ENCODE measurements around the gene CPD. TPM values are rescaled to one million over a fixed set of nuclear protein-coding genes. Genes with fewer than 3 reads are reported as not detected.
"Not testable (repeated sequence)": the region's sequence is repeated elsewhere in the genome, so short reads cannot be mapped to it uniquely, and the experiment has no call there.

CPD gene
- total RNA-seq, 5 donors from 2014 or later (not counting 1 experiment from before 2014, with no cell fraction given): 18.7 to 38.0 (median 24.1) TPM

DNA sequence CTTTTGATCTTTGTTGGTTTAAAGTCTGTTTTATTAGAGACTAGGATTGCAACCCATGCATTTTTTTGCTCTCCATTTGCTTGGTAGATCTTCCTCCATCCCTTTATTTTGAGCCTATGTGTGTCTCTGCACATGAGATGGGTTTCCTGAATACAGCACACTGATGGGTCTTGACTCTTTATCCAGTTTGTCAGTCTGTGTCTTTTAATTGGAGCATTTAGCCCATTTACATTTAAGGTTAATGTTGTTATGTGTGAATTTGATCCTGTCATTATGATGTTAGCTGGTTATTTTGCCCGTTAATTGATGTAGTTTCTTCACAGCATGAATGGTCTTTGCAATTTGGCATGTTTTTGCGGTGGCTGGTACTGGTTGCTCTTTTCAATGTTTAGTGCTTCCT lies 31.9 kb downstream of the CPD start:
- H3K9me3 ChIP-seq; H3K4me1 ChIP-seq (ENCODE audit: control insufficient read depth in 1 of 2, extremely low read depth in 1 of 2, insufficient read depth in 2 of 2, low read length in 2 of 2); POLR2A ChIA-PET; H3K27me3 ChIP-seq (replicated peaks in 1 of 2; ENCODE audit: control insufficient read depth in 2 of 2, extremely low read depth in 1 of 2, insufficient read depth in 2 of 2, low read length in 1 of 2); H3K4me3 ChIP-seq (ENCODE audit: control insufficient read depth in 1 of 2, extremely low read depth in 1 of 2, low read length in 1 of 2); ATAC-seq (replicated peaks in 1 of 4); H3K36me3 ChIP-seq (ENCODE audit: control insufficient read depth in 2 of 2, extremely low read depth in 1 of 2, insufficient read depth in 1 of 2, low read length in 1 of 2); CTCF ChIA-PET; H3K4me3 Mint-ChIP-seq; DNase-seq; H3K9me3 Mint-ChIP-seq; H3K27ac Mint-ChIP-seq; H3K27me3 Mint-ChIP-seq; H3K27ac ChIP-seq (ENCODE audit: low read length): not testable (repeated sequence)
- Mint-ChIP-seq H3K36me3 (peaks cover 27% of the 10 kb centered on the region), H3K4me1 (peaks cover 33 to 48% (median 36%) of the 10 kb centered on the region in 3 donors)
- no CpG with 5 or more reads among the region's 2 CpGs for WGBS (ENCODE audit: insufficient coverage)

- DNase-seq; H3K27me3 Mint-ChIP-seq; H3K9me3 Mint-ChIP-seq; H3K9me3 ChIP-seq; H3K27ac ChIP-seq (ENCODE audit: low read length); H3K36me3 ChIP-seq (ENCODE audit: control insufficient read depth in 2 of 2, extremely low read depth in 1 of 2, insufficient read depth in 1 of 2, low read length in 1 of 2); H3K27ac Mint-ChIP-seq; H3K4me3 Mint-ChIP-seq; ATAC-seq (replicated peaks in 1 of 4); H3K27me3 ChIP-seq (replicated peaks in 1 of 2; ENCODE audit: control insufficient read depth in 2 of 2, extremely low read depth in 1 of 2, insufficient read depth in 2 of 2, low read length in 1 of 2); H3K4me3 ChIP-seq (ENCODE audit: control insufficient read depth in 1 of 2, extremely low read depth in 1 of 2, low read length in 1 of 2); POLR2A ChIA-PET; CTCF ChIA-PET; H3K4me1 ChIP-seq (ENCODE audit: control insufficient read depth in 1 of 2, extremely low read depth in 1 of 2, insufficient read depth in 2 of 2, low read length in 2 of 2): not testable (repeated sequence)
- Mint-ChIP-seq H3K4me1 (peaks cover 32 to 46% (median 36%) of the 10 kb centered on the region in 3 donors), H3K36me3 (peaks cover 24% of the 10 kb centered on the region)
- 93% methylated on average over 3 of the region's 3 CpGs for WGBS (ENCODE audit: insufficient coverage)
These were observed 33.3 kb downstream of the CPD start for GRCh38 chr17:30412008-30412496.

DNA sequence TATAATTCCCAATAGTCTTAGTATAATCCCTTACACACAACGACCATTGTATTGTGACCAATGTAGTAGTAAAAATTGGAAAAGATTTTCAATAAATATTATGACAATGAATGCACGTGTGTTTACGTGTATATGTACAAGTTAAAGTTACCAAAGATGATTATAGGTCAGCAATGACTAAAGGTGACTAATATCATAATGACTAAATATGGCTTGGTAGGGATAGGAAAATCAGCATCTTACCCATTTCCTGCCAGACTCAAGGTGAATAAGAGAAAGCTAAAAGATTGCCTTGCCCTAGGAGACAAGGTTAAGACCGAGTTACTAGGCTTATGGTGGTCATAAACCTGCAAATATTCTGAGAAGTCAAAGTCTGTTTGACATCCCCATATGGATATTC lies 34.4 kb downstream of the CPD start:
- Histone ChIP-seq H3K9me3 (no peaks in the 10 kb centered on the region), H3K36me3 (ENCODE audit: control insufficient read depth in 2 of 2, extremely low read depth in 1 of 2, insufficient read depth in 1 of 2, low read length in 1 of 2) (no peaks in the 10 kb centered on the region), H3K4me3 (ENCODE audit: control insufficient read depth in 1 of 2, extremely low read depth in 1 of 2, low read length in 1 of 2) (no peak overlapping the region), H3K27me3 (replicated peaks in 1 of 2; ENCODE audit: control insufficient read depth in 2 of 2, extremely low read depth in 1 of 2, insufficient read depth in 2 of 2, low read length in 1 of 2) (no peaks in the 10 kb centered on the region), H3K4me1 (ENCODE audit: control insufficient read depth in 1 of 2, extremely low read depth in 1 of 2, insufficient read depth in 2 of 2, low read length in 2 of 2) (no peaks in the 10 kb centered on the region), H3K27ac (ENCODE audit: low read length) (no peak overlapping the region)
- ATAC-seq (replicated peaks in 1 of 4): no peak
- no peak for DNase-seq
- peaks cover 25% of the 10 kb centered on the region for H3K36me3 Mint-ChIP-seq
- H3K9me3 Mint-ChIP-seq: no peaks in the 10 kb centered on the region
- peaks cover 31 to 38% (median 32%) of the 10 kb centered on the region in 3 donors for H3K4me1 Mint-ChIP-seq
- no CpG with 5 or more reads among the region's 4 CpGs for WGBS (ENCODE audit: insufficient coverage)
- H3K27me3 Mint-ChIP-seq: no peaks in the 10 kb centered on the region
- CTCF ChIA-PET: no interaction called here
- POLR2A ChIA-PET: no interaction called here
- no peak overlapping the region for H3K4me3 Mint-ChIP-seq
- H3K27ac Mint-ChIP-seq: no peak overlapping the region

DNA sequence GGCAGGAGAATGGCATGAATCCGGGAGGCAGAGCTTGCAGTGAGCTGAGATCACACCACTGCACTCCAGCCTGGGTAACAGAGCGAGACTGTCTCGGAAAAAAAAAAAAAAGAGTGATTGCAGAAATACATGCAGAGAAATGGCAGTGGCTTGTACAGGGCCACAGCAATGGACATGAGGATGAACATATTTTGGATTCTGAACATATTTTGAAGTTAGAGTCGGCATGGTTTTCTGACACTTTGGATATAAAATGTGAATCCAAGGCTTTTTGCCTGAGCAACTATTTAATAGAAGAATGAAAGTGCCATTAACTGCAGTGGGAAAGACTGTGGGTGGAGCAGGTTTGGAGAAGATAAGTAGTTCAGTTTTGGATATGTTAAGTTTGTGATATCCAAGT lies 35.8 kb downstream of the CPD start:
- POLR2A ChIA-PET: no interaction called here
- CTCF ChIA-PET: no interaction called here
- peaks cover 20 to 27% (median 21%) of the 10 kb centered on the region in 3 donors for H3K4me1 Mint-ChIP-seq

DNA sequence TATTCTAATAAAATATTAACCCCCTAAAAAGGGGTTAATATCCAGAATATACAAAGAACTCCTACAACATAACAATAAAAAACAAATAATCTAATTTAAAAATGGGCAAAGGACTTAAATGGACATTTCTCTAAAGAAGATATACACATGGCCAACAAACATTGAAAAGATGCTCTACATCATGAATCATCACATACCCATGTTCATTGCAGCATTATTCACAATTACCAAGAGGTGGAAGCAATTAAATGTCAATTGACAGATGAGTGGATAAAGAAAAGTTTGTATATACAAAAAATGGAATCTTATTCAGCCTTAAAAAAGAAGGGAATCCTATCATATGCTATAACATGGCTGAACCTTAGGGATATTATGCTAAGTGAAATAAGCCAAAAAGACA lies 36.8 kb downstream of the CPD start:
- Mint-ChIP-seq H3K36me3 (peaks cover 21% of the 10 kb centered on the region), H3K4me3 (no peak overlapping the region), H3K27me3 (no peaks in the 10 kb centered on the region), H3K9me3 (no peaks in the 10 kb centered on the region), H3K4me1 (peaks cover 11 to 17% (median 13%) of the 10 kb centered on the region in 3 donors), H3K27ac (no peak overlapping the region)
- ChIA-PET CTCF (no interaction called here), POLR2A (no interaction called here)
- ATAC-seq (replicated peaks in 1 of 4) (no peak), DNase-seq (no peak)
- Histone ChIP-seq H3K27me3 (replicated peaks in 1 of 2; ENCODE audit: control insufficient read depth in 2 of 2, extremely low read depth in 1 of 2, insufficient read depth in 2 of 2, low read length in 1 of 2) (no peaks in the 10 kb centered on the region), H3K4me3 (ENCODE audit: control insufficient read depth in 1 of 2, extremely low read depth in 1 of 2, low read length in 1 of 2) (no peak overlapping the region), H3K9me3 (no peaks in the 10 kb centered on the region), H3K27ac (ENCODE audit: low read length) (no peak overlapping the region), H3K4me1 (ENCODE audit: control insufficient read depth in 1 of 2, extremely low read depth in 1 of 2, insufficient read depth in 2 of 2, low read length in 2 of 2) (no peaks in the 10 kb centered on the region), H3K36me3 (ENCODE audit: control insufficient read depth in 2 of 2, extremely low read depth in 1 of 2, insufficient read depth in 1 of 2, low read length in 1 of 2) (peaks cover 0 to under 1% of the 10 kb centered on the region in 2 donors)

More for the DNA sequence above, 35.8 kb downstream of the CPD start:
- no peak overlapping the region for H3K4me3 ChIP-seq (ENCODE audit: control insufficient read depth in 1 of 2, extremely low read depth in 1 of 2, low read length in 1 of 2)
- Mint-ChIP-seq H3K36me3 (peaks cover 25% of the 10 kb centered on the region), H3K27me3 (no peaks in the 10 kb centered on the region), H3K9me3 (no peaks in the 10 kb centered on the region), H3K27ac (no peak overlapping the region), H3K4me3 (no peak overlapping the region)
- H3K27ac ChIP-seq (ENCODE audit: low read length): no peak overlapping the region
- H3K4me1 ChIP-seq (ENCODE audit: control insufficient read depth in 1 of 2, extremely low read depth in 1 of 2, insufficient read depth in 2 of 2, low read length in 2 of 2): no peaks in the 10 kb centered on the region
- DNase-seq: no peak
- 100% methylated on average over 3 of the region's 4 CpGs for WGBS (ENCODE audit: insufficient coverage)
- H3K36me3 ChIP-seq (ENCODE audit: control insufficient read depth in 2 of 2, extremely low read depth in 1 of 2, insufficient read depth in 1 of 2, low read length in 1 of 2): no peaks in the 10 kb centered on the region
- H3K27me3 ChIP-seq (replicated peaks in 1 of 2; ENCODE audit: control insufficient read depth in 2 of 2, extremely low read depth in 1 of 2, insufficient read depth in 2 of 2, low read length in 1 of 2): no peaks in the 10 kb centered on the region
- no peaks in the 10 kb centered on the region for H3K9me3 ChIP-seq
- no peak for ATAC-seq (replicated peaks in 1 of 4)

DNA sequence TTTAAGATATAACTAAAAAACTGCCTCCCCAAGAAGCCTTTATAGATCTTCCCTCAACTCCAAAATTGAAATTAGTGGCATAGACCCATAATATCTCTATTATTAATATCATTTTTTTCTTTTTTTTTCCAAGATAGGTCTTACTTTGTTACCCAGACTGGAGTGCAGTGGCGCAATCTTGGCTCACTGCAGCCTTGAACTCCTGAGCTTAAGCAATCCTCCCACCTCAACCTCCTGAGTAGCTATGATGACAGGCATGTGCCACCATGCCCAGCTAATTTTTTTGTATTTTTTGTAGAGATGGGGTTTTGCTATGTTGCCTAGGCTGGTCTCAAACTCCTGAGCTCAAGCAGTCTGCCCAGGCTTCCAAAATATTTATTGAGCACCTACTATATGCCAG lies 39.3 kb downstream of the CPD start:
- H3K9me3 Mint-ChIP-seq; H3K27ac Mint-ChIP-seq; H3K27me3 Mint-ChIP-seq; H3K27ac ChIP-seq (ENCODE audit: low read length); DNase-seq; CTCF ChIA-PET; POLR2A ChIA-PET; H3K9me3 ChIP-seq; H3K4me1 ChIP-seq (ENCODE audit: control insufficient read depth in 1 of 2, extremely low read depth in 1 of 2, insufficient read depth in 2 of 2, low read length in 2 of 2); ATAC-seq (replicated peaks in 1 of 4); H3K4me1 Mint-ChIP-seq; H3K27me3 ChIP-seq (replicated peaks in 1 of 2; ENCODE audit: control insufficient read depth in 2 of 2, extremely low read depth in 1 of 2, insufficient read depth in 2 of 2, low read length in 1 of 2); H3K4me3 Mint-ChIP-seq; H3K4me3 ChIP-seq (ENCODE audit: control insufficient read depth in 1 of 2, extremely low read depth in 1 of 2, low read length in 1 of 2): not testable (repeated sequence)
- H3K36me3 Mint-ChIP-seq: peaks cover 31% of the 10 kb centered on the region
- no CpG with 5 or more reads among the region's 1 CpG for WGBS (ENCODE audit: insufficient coverage)
- peaks cover 0 to 18% of the 10 kb centered on the region in 2 donors for H3K36me3 ChIP-seq (ENCODE audit: control insufficient read depth in 2 of 2, extremely low read depth in 1 of 2, insufficient read depth in 1 of 2, low read length in 1 of 2)

DNA sequence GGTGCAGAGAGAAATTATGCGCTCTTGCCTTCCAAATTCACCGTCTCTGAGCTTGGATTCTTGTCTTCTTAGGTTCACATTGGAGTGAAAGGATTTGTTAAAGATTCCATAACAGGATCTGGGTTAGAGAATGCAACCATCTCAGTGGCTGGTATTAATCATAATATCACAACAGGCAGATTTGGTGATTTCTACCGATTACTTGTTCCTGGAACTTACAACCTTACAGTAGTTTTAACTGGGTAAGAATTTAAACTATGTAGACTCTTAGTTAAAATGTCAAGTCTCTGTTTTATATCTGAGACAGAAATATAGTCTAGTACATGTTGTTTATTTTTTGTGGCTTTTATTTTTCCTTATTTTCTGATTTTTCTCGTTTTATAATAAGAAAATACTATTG lies 42.9 kb downstream of the CPD start:
- DNase-seq: no peak
- no CpG with 5 or more reads among the region's 4 CpGs for WGBS (ENCODE audit: insufficient coverage)
- Mint-ChIP-seq H3K4me3 (no peak overlapping the region), H3K9me3 (no peaks in the 10 kb centered on the region), H3K27ac (no peak overlapping the region), H3K36me3 (peaks cover 43% of the 10 kb centered on the region), H3K4me1 (no peaks in the 10 kb centered on the region), H3K27me3 (no peaks in the 10 kb centered on the region)
- ChIA-PET POLR2A (interaction anchor here in 1 of 2 donors (0.6 kb wide), 1 partner anchor 262 kb away, joined by 3 read pairs; no protein-coding TSS in a partner anchor), CTCF (interaction anchor here in 1 of 2 donors (0.6 kb wide), 1 partner anchor 192 kb away, joined by 7 read pairs; no protein-coding TSS in a partner anchor)
- Histone ChIP-seq H3K36me3 (ENCODE audit: control insufficient read depth in 2 of 2, extremely low read depth in 1 of 2, insufficient read depth in 1 of 2, low read length in 1 of 2) (peaks cover 0 to 34% of the 10 kb centered on the region in 2 donors), H3K4me1 (ENCODE audit: control insufficient read depth in 1 of 2, extremely low read depth in 1 of 2, insufficient read depth in 2 of 2, low read length in 2 of 2) (no peaks in the 10 kb centered on the region), H3K27me3 (replicated peaks in 1 of 2; ENCODE audit: control insufficient read depth in 2 of 2, extremely low read depth in 1 of 2, insufficient read depth in 2 of 2, low read length in 1 of 2) (no peaks in the 10 kb centered on the region), H3K9me3 (no peaks in the 10 kb centered on the region), H3K27ac (ENCODE audit: low read length) (no peak overlapping the region), H3K4me3 (ENCODE audit: control insufficient read depth in 1 of 2, extremely low read depth in 1 of 2, low read length in 1 of 2) (no peak overlapping the region)
- ATAC-seq (replicated peaks in 1 of 4): no peak

Data from T-cell (primary cell).